ENCODE measurements around the gene GTPBP6. TPM values are rescaled to one million over a fixed set of nuclear protein-coding genes. Genes with fewer than 3 reads are reported as not detected.

GTPBP6 gene
- total and polyA plus RNA-seq, 8 donors: 19.8 to 73.9 (median 43.1) TPM

DNA sequence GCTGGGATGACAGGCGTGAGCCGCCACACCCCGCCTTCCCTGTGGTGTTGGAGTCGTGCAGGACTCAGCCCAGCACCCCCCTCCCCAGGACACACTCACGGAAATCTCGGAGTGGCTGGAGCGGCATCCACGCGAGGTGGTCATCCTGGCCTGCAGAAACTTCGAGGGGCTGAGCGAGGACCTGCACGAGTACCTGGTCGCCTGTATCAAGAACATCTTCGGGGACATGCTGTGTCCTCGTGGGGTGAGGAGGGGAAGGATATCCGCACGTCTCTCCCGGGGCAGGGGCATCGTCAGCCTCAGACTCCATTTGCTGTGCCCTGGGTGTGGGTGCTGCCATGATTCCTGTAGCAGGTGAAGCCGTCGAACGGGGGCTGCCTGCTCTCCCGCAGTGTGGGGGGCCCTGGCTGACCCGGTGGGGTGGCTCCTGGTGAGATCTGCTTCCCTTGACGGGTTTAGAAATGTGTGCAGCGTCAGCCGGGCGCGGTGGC, 27.1 kb downstream of the GTPBP6 start:
- 95 to 99% (median 97%) methylated on average over 26 to 29 of the region's 29 CpGs for WGBS, 5 donors
- peaks cover 38 to 91% (median 86%) of the 10 kb centered on the region in 4 donors for H3K36me3 ChIP-seq

DNA sequence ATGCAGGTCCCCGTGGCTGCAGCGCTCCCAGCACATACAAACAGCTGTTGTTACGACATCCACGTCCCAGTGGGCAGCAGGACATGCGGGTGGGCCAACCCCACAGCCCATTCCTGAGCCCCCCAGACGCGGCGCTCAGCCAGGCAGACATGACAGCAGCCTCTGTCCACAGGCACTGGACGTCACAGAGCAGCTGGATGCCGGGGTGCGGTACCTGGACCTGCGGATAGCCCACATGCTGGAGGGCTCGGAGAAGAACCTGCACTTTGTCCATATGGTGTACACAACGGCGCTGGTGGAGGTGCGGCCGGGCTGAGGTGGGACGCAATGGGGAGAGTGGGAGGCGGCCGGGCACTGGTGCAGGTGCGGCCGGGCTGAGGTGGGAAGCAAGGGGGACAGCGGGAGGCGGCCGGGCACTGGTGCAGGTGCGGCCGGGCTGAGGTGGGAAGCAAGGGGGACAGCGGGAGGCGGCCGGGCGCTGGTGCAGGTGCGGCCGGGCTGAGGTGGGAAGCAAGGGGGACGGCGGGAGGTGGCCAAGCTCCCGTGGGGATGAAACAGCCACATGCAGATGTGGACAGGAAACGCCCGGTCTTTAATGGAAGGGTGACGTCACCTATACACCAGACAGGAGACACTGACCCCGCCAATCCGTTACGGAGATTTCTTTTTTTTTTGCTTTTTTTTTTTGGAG, 28.0 kb downstream of the GTPBP6 start:
- no peaks in the 10 kb centered on the region for H3K4me1 ChIP-seq
- no peak overlapping the region for H3K4me3 ChIP-seq
- no peak for TF ChIP-seq POLR2AphosphoS5 (IDR thresholded peaks at IDR 0.05)
- TF ChIP-seq, protein P1, sequence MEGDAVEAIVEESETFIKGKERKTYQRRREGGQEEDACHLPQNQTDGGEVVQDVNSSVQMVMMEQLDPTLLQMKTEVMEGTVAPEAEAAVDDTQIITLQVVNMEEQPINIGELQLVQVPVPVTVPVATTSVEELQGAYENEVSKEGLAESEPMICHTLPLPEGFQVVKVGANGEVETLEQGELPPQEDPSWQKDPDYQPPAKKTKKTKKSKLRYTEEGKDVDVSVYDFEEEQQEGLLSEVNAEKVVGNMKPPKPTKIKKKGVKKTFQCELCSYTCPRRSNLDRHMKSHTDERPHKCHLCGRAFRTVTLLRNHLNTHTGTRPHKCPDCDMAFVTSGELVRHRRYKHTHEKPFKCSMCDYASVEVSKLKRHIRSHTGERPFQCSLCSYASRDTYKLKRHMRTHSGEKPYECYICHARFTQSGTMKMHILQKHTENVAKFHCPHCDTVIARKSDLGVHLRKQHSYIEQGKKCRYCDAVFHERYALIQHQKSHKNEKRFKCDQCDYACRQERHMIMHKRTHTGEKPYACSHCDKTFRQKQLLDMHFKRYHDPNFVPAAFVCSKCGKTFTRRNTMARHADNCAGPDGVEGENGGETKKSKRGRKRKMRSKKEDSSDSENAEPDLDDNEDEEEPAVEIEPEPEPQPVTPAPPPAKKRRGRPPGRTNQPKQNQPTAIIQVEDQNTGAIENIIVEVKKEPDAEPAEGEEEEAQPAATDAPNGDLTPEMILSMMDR (IDR thresholded peaks at IDR 0.05): no peak
- TF ChIP-seq POLR2A (IDR thresholded peaks at IDR 0.05): no peak
- TF ChIP-seq EP300 (IDR thresholded peaks at IDR 0.05): no peak
- no peaks in the 10 kb centered on the region for H3K27me3 ChIP-seq
- H3K36me3 ChIP-seq: peaks cover 39 to 91% (median 86%) of the 10 kb centered on the region in 4 donors
- no peak overlapping the region for H3K27ac ChIP-seq
- intact Hi-C loops (cut with DNase I; ENCODE audit: low total_unique reads): no loop called here
- H3K9me3 ChIP-seq: no peaks in the 10 kb centered on the region
- no peak for DNase-seq
- 93 to 96% (median 94%) methylated on average over 29 to 42 of the region's 42 CpGs for WGBS, 5 donors

More for the DNA sequence above, 27.1 kb downstream of the GTPBP6 start:
- Histone ChIP-seq H3K27ac (no peak overlapping the region), H3K4me3 (no peak overlapping the region), H3K4me1 (no peaks in the 10 kb centered on the region), H3K27me3 (no peaks in the 10 kb centered on the region), H3K9me3 (no peaks in the 10 kb centered on the region)
- no peak for DNase-seq
- intact Hi-C loops (cut with DNase I; ENCODE audit: low total_unique reads): no loop called here
- TF ChIP-seq EP300 (IDR thresholded peaks at IDR 0.05): no peak

- Histone ChIP-seq H3K4me3 (no peak overlapping the region), H3K9me3 (no peaks in the 10 kb centered on the region), H3K27me3 (no peaks in the 10 kb centered on the region), H3K27ac (no peak overlapping the region), H3K36me3 (peaks cover 39 to 89% (median 82%) of the 10 kb centered on the region in 4 donors), H3K4me1 (peaks cover 0 to 5% (median 3%) of the 10 kb centered on the region in 4 donors)
- no peak for DNase-seq
- TF ChIP-seq EP300 (IDR thresholded peaks at IDR 0.05): no peak
- TF ChIP-seq, protein P1 (IDR thresholded peaks at IDR 0.05): no peak
- 88 to 99% (median 96%) methylated on average over 14 to 25 of the region's 25 CpGs for WGBS, 5 donors
- intact Hi-C loops (cut with DNase I; ENCODE audit: low total_unique reads): no loop called here
Observed at GRCh38 chrX:288561-288991, 30.0 kb downstream of the GTPBP6 start.

DNA sequence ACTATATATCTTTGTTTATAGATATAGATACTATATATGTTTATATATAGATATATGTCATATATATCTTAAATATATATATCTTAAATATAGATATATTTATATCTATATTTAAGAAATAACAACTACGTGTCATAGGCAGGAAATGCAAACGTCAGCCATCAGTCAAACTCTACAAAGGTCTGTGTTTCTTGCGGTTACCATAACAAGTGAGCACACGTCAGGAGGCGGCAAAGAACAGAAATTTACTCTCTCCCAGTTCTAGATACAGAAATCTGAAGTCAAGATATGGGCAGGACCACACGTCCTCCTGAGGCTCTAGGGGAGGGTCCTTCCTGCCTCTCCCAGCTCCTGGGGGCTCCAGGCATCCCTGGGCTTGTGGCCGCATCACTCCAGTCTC, 30.9 kb downstream of the GTPBP6 start:
- Histone ChIP-seq H3K27ac (no peak overlapping the region), H3K27me3 (no peaks in the 10 kb centered on the region), H3K9me3 (no peaks in the 10 kb centered on the region), H3K4me1 (peaks cover 0 to 7% (median 5%) of the 10 kb centered on the region in 4 donors), H3K4me3 (no peak overlapping the region), H3K36me3 (peaks cover 31 to 80% (median 73%) of the 10 kb centered on the region in 4 donors)
- 87 to 88% (median 87%) methylated on average over 6 to 7 of the region's 7 CpGs for WGBS, 5 donors
- no peak for DNase-seq
- intact Hi-C loops (cut with DNase I; ENCODE audit: low total_unique reads): no loop called here
- TF ChIP-seq POLR2AphosphoS5 (IDR thresholded peaks at IDR 0.05) (no peak), EP300 (IDR thresholded peaks at IDR 0.05) (no peak), POLR2A (IDR thresholded peaks at IDR 0.05) (no peak)
- TF ChIP-seq, protein P1 (IDR thresholded peaks at IDR 0.05): no peak
